Esophagus (tissue), 2 donors: ENCODE measurements around the gene SSH2. TPM values are rescaled to one million over a fixed set of nuclear protein-coding genes. Genes with fewer than 3 reads are reported as not detected.
"Not testable (repeated sequence)": the region's sequence is repeated elsewhere in the genome, so short reads cannot be mapped to it uniquely, and the experiment has no call there.

ENCODE experiments used
- H3K27ac ChIP-seq, 2 donors: one replicate each; pipeline ENCODE4 v1.5.1; 2013; ENCODE audit warnings: low read depth in 2 of 2, mild to moderate bottlenecking in 2 of 2, inconsistent platforms in 1 of 2, low read length in 1 of 2, moderate library complexity in 1 of 2
- H3K27me3 ChIP-seq, 2 donors: one replicate each; pipeline ENCODE4 v1.6.1; 2013; ENCODE audit warnings: low read length in 2 of 2, control low read depth in 1 of 2, mild to moderate bottlenecking in 1 of 2; ENCODE audit not compliant: insufficient read depth in 2 of 2, control insufficient read depth in 1 of 2
- H3K36me3 ChIP-seq, 2 donors: one replicate each; pipeline ENCODE4 v1.6.1; 2013; ENCODE audit warnings: low read length in 1 of 2; ENCODE audit not compliant: control insufficient read depth in 2 of 2, insufficient read depth in 2 of 2
- H3K4me1 ChIP-seq, 2 donors: one replicate each; pipeline ENCODE4 v1.6.1; 2013; ENCODE audit warnings: low read length in 1 of 2; ENCODE audit not compliant: control insufficient read depth in 2 of 2, insufficient read depth in 2 of 2
- H3K4me3 ChIP-seq, 2 donors: one replicate each; pipeline ENCODE4 v1.5.1; 2013; ENCODE audit warnings: low read length in 2 of 2, mild to moderate bottlenecking in 2 of 2, low read depth in 1 of 2, moderate library complexity in 1 of 2
- H3K9me3 ChIP-seq, 2 donors: one replicate each; pipeline ENCODE4 v1.6.1; 2013; ENCODE audit warnings: mild to moderate bottlenecking in 2 of 2, low read depth in 1 of 2, low read length in 1 of 2, moderate library complexity in 1 of 2; ENCODE audit not compliant: control insufficient read depth in 2 of 2, insufficient read depth in 1 of 2
- WGBS, 2 donors: extraction: QIAGEN DNeasy Blood & Tissue Kit; methylation state at CpG; one replicate each; pipeline ENCODE4 v1.1.7; 2013; 5-methylcytosine and 5-hydroxymethylcytosine counted together
- polyA plus RNA-seq, 2 donors: library from polyadenylated mRNA; stranded (reverse); fragments of 200-250 nt; gene quantifications; one replicate each; pipeline ENCODE4 v1.2.3, GENCODE V29; 2013
- donor health status: healthy with polysubstance abuse.
- donor health status: Bipolar disorder and iron deficiency.

SSH2 gene
- polyA plus RNA-seq, 2 donors, result 9.1 to 15.3 TPM

DNA sequence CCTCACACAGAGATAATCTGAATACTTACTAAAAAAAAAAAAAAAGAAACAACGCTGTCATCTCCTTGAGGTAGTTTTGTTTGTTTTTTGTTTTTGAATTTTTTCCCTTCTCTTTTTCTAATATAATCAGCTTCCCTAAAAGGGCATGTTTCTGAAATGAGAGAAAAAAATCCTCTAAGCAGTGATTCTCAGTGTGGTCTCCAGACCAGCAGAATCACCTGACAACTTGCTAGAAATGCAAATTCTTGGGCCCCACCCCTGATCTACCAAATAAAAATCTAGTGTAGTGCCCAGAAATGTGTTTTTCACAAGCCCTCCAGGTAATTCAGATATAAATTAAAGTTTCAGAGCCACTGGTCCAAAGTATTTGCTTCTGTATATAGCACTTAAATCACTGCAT is 65.4 kb downstream of the SSH2 start:
- no peaks in the 10 kb centered on the region for H3K36me3 ChIP-seq
- no peaks in the 10 kb centered on the region for H3K27me3 ChIP-seq
- no peak overlapping the region for H3K4me3 ChIP-seq
- 90 to 93% methylated on average over 1 of the region's 1 CpG for WGBS, 2 donors
- H3K9me3 ChIP-seq, result no peaks in the 10 kb centered on the region
- no peaks in the 10 kb centered on the region for H3K4me1 ChIP-seq
- H3K27ac ChIP-seq, result no peak overlapping the region

DNA sequence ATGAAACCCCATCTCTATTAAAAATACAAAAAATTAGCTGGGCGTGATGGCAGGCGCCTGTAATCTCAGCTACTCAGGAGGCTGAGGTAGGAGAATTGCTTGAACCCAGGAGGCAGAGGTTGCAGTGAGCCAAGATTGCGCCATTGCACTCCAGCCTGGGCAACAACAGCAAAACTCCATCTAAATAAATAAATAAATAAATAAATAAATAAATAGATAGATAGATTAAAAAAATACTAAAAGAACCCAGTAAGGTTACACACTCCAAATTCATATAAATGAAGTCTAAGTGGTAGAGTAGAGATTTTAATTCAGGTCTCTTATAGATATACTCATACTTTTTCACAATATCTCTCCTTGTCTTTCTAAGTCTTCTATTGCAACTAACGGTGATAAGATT is 65.9 kb downstream of the SSH2 start:
- H3K9me3 ChIP-seq, H3K27ac ChIP-seq, H3K4me3 ChIP-seq, H3K27me3 ChIP-seq, H3K4me1 ChIP-seq, H3K36me3 ChIP-seq: not testable (repeated sequence)
- 93 to 98% methylated on average over 4 of the region's 4 CpGs for WGBS, 2 donors

DNA sequence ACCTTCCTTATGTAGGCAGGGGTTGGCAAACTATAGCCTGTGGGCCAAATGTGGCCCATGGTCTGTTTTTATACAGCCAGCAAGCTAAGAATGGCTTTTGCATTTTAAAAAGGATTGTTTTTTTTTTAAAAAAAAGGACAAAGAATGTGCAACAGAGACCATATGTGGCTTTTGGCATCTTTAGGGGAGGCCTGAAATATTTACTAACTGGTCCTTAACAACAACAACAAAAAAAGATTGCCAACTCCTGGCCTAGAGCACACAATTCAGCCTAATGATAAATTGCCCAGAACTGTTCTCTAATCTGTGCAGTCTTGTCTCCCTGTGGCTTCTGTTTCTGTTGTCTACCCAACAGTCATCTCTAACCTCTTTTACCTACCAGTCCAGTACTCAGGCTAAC is 67.1 kb downstream of the SSH2 start:
- no peaks in the 10 kb centered on the region for H3K36me3 ChIP-seq
- no peaks in the 10 kb centered on the region for H3K4me1 ChIP-seq
- no peak overlapping the region for H3K27ac ChIP-seq
- no peak overlapping the region for H3K4me3 ChIP-seq
- no peaks in the 10 kb centered on the region for H3K27me3 ChIP-seq
- no peaks in the 10 kb centered on the region for H3K9me3 ChIP-seq

DNA sequence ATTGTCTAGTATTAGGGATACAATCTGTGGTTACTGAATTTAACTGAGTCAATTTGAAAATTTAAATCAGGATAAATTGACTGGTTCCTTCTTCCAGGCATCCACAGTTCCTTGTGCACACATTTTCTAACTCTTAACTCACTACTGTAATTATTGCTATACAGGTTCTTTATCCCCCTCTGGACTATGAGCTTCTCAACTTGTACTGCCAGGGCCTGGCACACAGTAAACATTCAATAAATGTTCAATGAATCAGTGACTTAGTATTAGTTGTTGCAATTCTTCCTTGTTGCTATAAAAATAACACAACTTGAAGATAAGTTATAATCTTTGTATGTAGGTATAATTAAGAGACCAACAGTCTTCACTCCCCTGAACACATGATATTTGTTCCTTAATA is 67.9 kb downstream of the SSH2 start:
- no peaks in the 10 kb centered on the region for H3K9me3 ChIP-seq
- H3K36me3 ChIP-seq, result no peaks in the 10 kb centered on the region
- no peak overlapping the region for H3K4me3 ChIP-seq
- H3K27ac ChIP-seq, result no peak overlapping the region
- H3K27me3 ChIP-seq, result no peaks in the 10 kb centered on the region
- H3K4me1 ChIP-seq, result no peaks in the 10 kb centered on the region

DNA sequence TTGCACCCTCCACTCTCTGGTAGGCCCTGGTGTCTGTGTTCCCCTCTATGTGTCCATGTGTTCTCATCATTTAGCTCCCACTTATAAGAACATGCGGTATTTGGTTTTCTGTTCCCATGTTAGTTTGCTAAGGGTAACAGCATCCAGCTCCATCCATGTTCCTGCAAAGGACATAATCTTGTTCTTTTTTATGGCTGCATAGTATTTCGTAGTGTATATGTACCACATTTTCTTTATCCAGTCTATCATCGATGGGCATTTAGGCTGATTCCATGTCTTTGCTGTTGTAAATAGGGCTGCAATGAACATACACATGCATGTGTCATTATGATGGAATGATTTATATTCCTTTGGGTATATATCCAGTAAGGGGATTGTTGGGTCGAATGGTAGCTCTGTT is 70.6 kb downstream of the SSH2 start:
- WGBS, 2 donors, result 74 to 78% methylated on average over 4 of the region's 4 CpGs
- not testable (repeated sequence) for H3K4me1 ChIP-seq, H3K27ac ChIP-seq, H3K27me3 ChIP-seq, H3K36me3 ChIP-seq, H3K4me3 ChIP-seq, H3K9me3 ChIP-seq

DNA sequence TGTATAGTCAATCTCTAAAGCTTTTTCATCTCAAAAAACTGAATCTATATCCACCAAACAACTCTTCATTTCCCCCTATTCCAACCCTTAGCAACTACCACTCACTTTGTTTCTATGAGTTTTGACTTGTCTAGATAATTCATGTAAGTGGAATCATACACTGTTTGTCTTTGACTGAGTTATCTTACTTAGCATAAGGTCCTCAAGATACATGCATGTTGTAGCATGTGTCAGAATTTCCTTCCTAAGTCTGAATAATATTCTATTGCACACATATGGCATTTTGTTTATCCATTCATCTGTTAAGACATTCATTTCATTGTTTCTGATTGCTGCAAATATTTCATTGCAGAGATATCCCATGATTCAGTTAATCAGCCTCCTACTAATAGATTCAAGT is 72.2 kb downstream of the SSH2 start:
- Histone ChIP-seq H3K27ac (no peak overlapping the region), H3K36me3 (no peaks in the 10 kb centered on the region), H3K27me3 (no peaks in the 10 kb centered on the region), H3K4me1 (no peaks in the 10 kb centered on the region), H3K4me3 (no peak overlapping the region), H3K9me3 (no peaks in the 10 kb centered on the region)

DNA sequence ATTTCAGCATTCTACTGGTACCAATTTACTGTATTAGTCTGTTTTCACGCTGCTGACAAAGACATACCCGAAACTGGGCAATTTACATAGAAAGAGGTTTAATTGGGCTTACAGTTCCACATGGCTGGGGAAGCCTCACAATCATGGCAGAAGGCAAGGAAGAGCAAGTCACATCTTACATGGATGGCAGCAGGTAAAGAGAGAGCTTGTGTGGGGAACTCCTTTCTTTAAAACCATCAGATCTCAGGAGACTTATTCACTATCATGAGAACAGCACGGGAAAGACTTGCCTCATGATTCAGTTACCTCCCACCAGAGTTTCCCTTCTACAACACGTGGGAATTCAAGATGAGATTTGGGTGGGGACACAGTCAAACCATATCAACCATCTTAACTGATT is 72.9 kb downstream of the SSH2 start:
- H3K27me3 ChIP-seq, H3K4me3 ChIP-seq, H3K27ac ChIP-seq, H3K36me3 ChIP-seq, H3K9me3 ChIP-seq, H3K4me1 ChIP-seq: not testable (repeated sequence)
- WGBS, 2 donors, result 94% methylated on average over 4 of the region's 4 CpGs

DNA sequence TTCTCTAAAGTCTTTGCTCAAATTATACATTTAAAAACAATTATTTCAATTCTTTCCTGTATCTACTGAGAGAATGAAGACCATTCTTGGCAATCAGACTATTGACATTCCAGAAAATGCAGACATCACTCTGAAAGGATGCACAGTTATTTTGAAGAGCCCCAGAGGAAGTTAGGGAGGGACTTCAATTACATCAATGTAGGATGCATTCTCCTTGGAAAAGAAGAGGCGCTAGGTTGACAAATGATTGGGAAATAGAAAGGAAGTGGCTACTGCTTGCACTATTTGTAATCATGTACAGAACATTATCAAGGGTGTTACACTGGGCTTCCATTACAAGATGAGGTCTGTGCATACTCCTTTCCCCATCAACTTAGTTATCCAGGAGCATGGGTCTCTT is 74.3 kb downstream of the SSH2 start:
- Histone ChIP-seq H3K9me3 (no peaks in the 10 kb centered on the region), H3K27ac (no peak overlapping the region), H3K4me3 (no peak overlapping the region), H3K27me3 (no peaks in the 10 kb centered on the region), H3K36me3 (no peaks in the 10 kb centered on the region), H3K4me1 (no peaks in the 10 kb centered on the region)
- WGBS, 2 donors, result 78 to 80% methylated on average over 1 of the region's 1 CpG

DNA sequence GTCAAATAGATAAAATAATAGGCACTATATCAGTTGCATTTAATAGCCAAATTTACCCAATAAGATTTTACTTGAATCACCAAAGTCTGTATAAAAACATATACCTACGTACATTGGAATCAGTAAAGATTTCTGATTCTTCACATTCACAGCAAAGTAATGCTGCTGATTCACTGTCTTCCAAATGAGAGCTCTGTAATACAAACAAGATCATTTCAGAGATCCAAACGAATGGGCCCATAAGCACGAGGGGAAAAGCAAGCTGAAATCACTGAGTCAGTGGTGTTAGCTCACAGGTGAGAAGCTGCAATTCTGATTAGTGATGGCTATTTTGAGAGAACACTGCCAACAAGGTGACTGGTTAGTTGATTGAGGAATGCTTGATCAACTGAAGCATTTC is 81.3 kb downstream of the SSH2 start:
- no peaks in the 10 kb centered on the region for H3K9me3 ChIP-seq
- no peaks in the 10 kb centered on the region for H3K36me3 ChIP-seq
- no peak overlapping the region for H3K4me3 ChIP-seq
- H3K4me1 ChIP-seq, result no peaks in the 10 kb centered on the region
- WGBS, 2 donors, result 82 to 85% methylated on average over 3 of the region's 3 CpGs
- H3K27ac ChIP-seq, result no peak overlapping the region
- no peaks in the 10 kb centered on the region for H3K27me3 ChIP-seq

DNA sequence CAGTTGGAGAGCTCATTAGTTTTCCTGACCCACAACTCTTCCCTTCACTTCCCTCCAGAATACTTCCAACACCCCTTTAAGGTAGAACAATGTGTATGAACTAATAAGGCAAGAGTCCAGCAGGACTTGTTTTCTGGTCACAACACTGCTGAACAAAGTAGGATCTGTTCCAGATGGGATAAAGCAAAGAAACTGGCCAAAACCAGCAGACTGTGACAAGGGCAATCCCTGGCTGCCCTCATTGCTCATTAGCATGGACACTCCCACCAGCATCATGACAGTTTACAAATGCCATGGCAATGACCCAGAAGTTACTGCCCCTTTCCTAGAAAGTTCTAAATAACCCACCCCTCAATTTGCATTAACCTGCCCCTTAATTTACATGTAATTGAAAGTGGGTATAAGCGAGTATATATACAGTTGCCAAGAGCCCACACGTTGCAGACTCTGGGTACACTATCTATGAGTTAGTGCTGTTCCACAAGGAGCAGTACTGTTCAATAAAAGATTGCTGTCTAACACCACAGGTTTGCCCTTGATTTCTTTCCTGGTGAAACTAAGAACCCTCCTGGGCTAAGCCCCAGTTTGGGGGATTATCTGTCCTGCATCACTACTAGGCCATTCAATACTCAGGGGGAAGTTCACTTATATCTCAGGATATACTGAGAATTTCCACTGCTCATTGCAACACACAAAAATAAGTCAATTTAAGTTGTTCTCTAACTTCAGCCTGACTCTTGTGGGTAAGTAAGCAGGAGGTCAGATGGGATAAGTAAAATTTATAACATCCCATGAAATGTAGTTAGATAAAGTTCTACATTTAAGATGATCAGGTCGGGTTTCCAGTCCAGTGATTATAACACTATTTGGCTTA is 82.3 kb downstream of the SSH2 start:
- WGBS, 2 donors, result 86 to 91% methylated on average over 3 of the region's 3 CpGs
- H3K27ac ChIP-seq, result no peak overlapping the region
- no peaks in the 10 kb centered on the region for H3K27me3 ChIP-seq
- H3K4me3 ChIP-seq, result no peak overlapping the region
- H3K36me3 ChIP-seq, result no peaks in the 10 kb centered on the region
- H3K9me3 ChIP-seq, result no peaks in the 10 kb centered on the region
- H3K4me1 ChIP-seq, result no peaks in the 10 kb centered on the region
